Activated CD4-positive, alpha-beta memory T cell treated with anti-CD3 and anti-CD28 coated beads for 36 hours (primary cell): ENCODE measurements around the gene CLDND2. TPM values are rescaled to one million over a fixed set of nuclear protein-coding genes. Genes with fewer than 3 reads are reported as not detected.
A peak's percentile ranks its signal among the peaks of the same experiment; 100 is the strongest.

Source experiments
- CTCF ChIA-PET: fragments of 350-600 bp; sonication (Branson Sonifier 250); formaldehyde crosslinking; loops from one replicate; lab custom pipeline; 2021; ENCODE audit warnings: antibody characterized with exemption, inconsistent platforms; lab: Charles Lee
- POLR2A ChIA-PET: fragments of 350-600 bp; sonication (Branson Sonifier 250); formaldehyde crosslinking; loops from one replicate; lab custom pipeline; 2021; ENCODE audit warnings: antibody characterized with exemption; lab: Charles Lee
- DNase-seq: peaks from one replicate; pipeline ENCODE4 v3.0.0-alpha.2; 2020
- H3K27ac Mint-ChIP-seq: one replicate; pipeline ENCODE4 v1.8.0; 2021; ENCODE audit warnings: mixed read lengths
- H3K27me3 Mint-ChIP-seq: one replicate; pipeline ENCODE4 v1.8.0; 2021; ENCODE audit warnings: mixed read lengths
- H3K36me3 Mint-ChIP-seq: one replicate; pipeline ENCODE4 v1.8.0; 2021; ENCODE audit warnings: mixed read lengths
- H3K4me1 Mint-ChIP-seq: one replicate; pipeline ENCODE4 v1.8.0; 2021; ENCODE audit warnings: low read depth, mixed read lengths
- H3K4me3 Mint-ChIP-seq: one replicate; pipeline ENCODE4 v1.8.0; 2021; ENCODE audit warnings: mild to moderate bottlenecking, mixed read lengths
- H3K9me3 Mint-ChIP-seq: one replicate; pipeline ENCODE4 v1.8.0; 2021; ENCODE audit warnings: mixed read lengths
- intact Hi-C: fragments of 100-400 bp; cut with micrococcal nuclease; formaldehyde crosslinking; loops from one replicate; pipeline ENCODE4 v1.15.1; 2023
- total RNA-seq, 2 experiments: library from RNA; stranded (reverse); gene quantifications; one replicate each; pipeline ENCODE4 v1.2.3, GENCODE V29; 2021

Gene CLDND2
- total RNA-seq, 2 experiments from 2014 or later: 2.8 to 4.8 TPM

DNA sequence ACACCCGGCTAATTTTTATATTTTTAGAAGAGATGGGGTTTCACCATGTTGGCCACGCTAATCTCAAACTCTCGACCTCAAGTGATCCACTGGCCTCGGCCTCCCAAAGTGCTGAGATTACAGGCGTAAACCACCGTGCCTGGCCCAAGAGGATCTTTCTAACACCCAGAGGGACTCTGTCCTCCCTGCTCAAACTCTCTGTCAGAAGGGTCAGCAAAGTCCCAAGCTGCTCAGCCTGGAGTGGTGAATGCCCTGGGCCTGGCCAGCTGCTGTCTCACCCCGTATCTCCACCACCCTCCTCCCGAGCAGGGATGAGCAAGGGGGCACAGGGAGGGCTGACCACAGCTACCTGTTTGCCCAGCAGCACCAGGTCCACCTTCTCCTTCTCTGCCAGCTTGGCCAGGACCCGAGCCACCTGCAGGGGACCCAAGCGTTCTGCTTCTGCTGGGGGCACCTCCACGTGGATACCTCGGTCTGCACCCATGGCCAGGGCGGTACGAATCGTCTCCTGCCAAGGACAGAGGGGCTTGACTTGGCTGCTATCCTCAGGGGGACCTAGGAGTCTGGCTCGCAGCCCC, 15.9 kb downstream of the CLDND2 start:
- Mint-ChIP-seq H3K27me3 (no peaks in the 10 kb centered on the region), H3K27ac (no peak overlapping the region), H3K9me3 (no peaks in the 10 kb centered on the region), H3K4me1 (peaks cover 21% of the 10 kb centered on the region), H3K36me3 (peaks cover 40% of the 10 kb centered on the region), H3K4me3 (no peak overlapping the region)
- intact Hi-C loops: no loop called here
- ChIA-PET CTCF (no interaction called here), POLR2A (no interaction called here)
- no peak for DNase-seq

- Mint-ChIP-seq H3K4me1 (peaks cover 17% of the 10 kb centered on the region), H3K4me3 (no peak overlapping the region), H3K36me3 (peaks cover 43% of the 10 kb centered on the region), H3K27me3 (no peaks in the 10 kb centered on the region), H3K27ac (no peak overlapping the region), H3K9me3 (no peaks in the 10 kb centered on the region)
- DNase-seq: no peak
- ChIA-PET POLR2A (interaction anchor here (1.5 kb wide), 1 partner anchor 12 kb away, joined by 3 read pairs; no protein-coding TSS in a partner anchor), CTCF (interaction anchor here (0.6 to 0.8 kb wide), 2 partner anchors 90 to 299 kb away, joined by 3 read pairs; no protein-coding TSS in a partner anchor)
- intact Hi-C loops: no loop called here
These were observed 17.4 kb downstream of the CLDND2 start for GRCh38 chr19:51351266-51351990.

- H3K4me1 Mint-ChIP-seq: no peaks in the 10 kb centered on the region
- CTCF ChIA-PET: interaction anchor here (0.6 to 1.4 kb wide), 3 partner anchors 8 to 329 kb away, joined by 3 to 5 read pairs (median 3); no protein-coding TSS in a partner anchor
These were observed 21.4 kb downstream of the CLDND2 start for GRCh38 chr19:51347209-51347928.

DNA sequence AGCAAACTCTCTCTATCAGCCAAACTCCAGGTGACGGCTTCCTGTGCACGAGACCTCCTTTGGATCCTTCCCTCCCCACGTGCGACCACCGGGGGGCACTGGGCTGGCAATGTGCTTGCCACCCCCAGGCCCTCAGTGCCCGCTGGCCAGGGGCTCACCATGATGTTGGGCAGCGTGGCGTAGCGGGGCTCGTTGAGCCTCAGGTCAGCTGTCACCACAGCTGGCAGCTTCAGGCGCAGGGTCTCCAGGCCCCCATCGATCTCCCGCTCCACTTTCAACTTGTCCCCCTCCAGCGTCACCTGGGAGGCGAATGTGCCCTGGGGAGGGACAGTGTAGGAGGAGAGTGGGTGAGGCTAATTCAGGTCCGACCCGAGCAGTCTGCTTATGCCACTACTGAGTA, 22.1 kb downstream of the CLDND2 start:
- peaks cover 35% of the 10 kb centered on the region for H3K36me3 Mint-ChIP-seq
- ChIA-PET CTCF (no interaction called here), POLR2A (no interaction called here)
- H3K27ac Mint-ChIP-seq: no peak overlapping the region
- H3K9me3 Mint-ChIP-seq: no peaks in the 10 kb centered on the region
- H3K4me3 Mint-ChIP-seq: no peak overlapping the region
- no peaks in the 10 kb centered on the region for H3K4me1 Mint-ChIP-seq
- DNase-seq: no peak
- intact Hi-C loops: no loop called here
- H3K27me3 Mint-ChIP-seq: no peaks in the 10 kb centered on the region

More at GRCh38 chr19:51347209-51347928, 21.4 kb downstream of the CLDND2 start:
- Mint-ChIP-seq H3K36me3 (peaks cover 42% of the 10 kb centered on the region), H3K9me3 (no peaks in the 10 kb centered on the region), H3K27ac (no peak overlapping the region), H3K27me3 (no peaks in the 10 kb centered on the region), H3K4me3 (no peak overlapping the region)
- no peak for DNase-seq
- intact Hi-C loops: no loop called here
- POLR2A ChIA-PET: no interaction called here

GRCh38 chr19:51345076-51345620, 23.7 kb downstream of the CLDND2 start:
- no peaks in the 10 kb centered on the region for H3K27me3 Mint-ChIP-seq
- ChIA-PET POLR2A (no interaction called here), CTCF (no interaction called here)
- no peak for DNase-seq
- no peak overlapping the region for H3K4me3 Mint-ChIP-seq
- H3K27ac Mint-ChIP-seq: no peak overlapping the region
- intact Hi-C loops: no loop called here
- H3K36me3 Mint-ChIP-seq: peaks cover 24% of the 10 kb centered on the region
- H3K9me3 Mint-ChIP-seq: no peaks in the 10 kb centered on the region
- peaks cover 4% of the 10 kb centered on the region for H3K4me1 Mint-ChIP-seq

- Mint-ChIP-seq H3K36me3 (peaks cover 20% of the 10 kb centered on the region), H3K9me3 (no peaks in the 10 kb centered on the region), H3K4me1 (peaks cover 15% of the 10 kb centered on the region), H3K4me3 (no peak overlapping the region), H3K27me3 (no peaks in the 10 kb centered on the region), H3K27ac (no peak overlapping the region)
- DNase-seq: no peak
- intact Hi-C loops: no loop called here
- ChIA-PET CTCF (interaction anchor here (1.0 kb wide), 2 partner anchors 51 to 65 kb away, joined by 4 read pairs; no protein-coding TSS in a partner anchor), POLR2A (interaction anchor here (1.1 to 1.5 kb wide), 2 partner anchors 12 to 23 kb away, joined by 3 to 6 read pairs; partner anchors contain the start of gene ETFB)
These were observed 25.9 kb downstream of the CLDND2 start for GRCh38 chr19:51342631-51343569.

GRCh38 chr19:51341976-51342580, 26.7 kb downstream of the CLDND2 start, which contains the start of gene VSIG10L:
TSS of gene VSIG10L (minus strand) at chr19:51342139. CDS start at chr19:51342124, 15 bp downstream.
- H3K4me1 Mint-ChIP-seq: peaks cover 15% of the 10 kb centered on the region
- H3K27me3 Mint-ChIP-seq: no peaks in the 10 kb centered on the region
- DNase-seq: no peak
- peaks cover 15% of the 10 kb centered on the region for H3K36me3 Mint-ChIP-seq
- H3K27ac Mint-ChIP-seq: no peak within 1 kb of the TSS
- no peaks in the 10 kb centered on the region for H3K9me3 Mint-ChIP-seq
- peak within 1 kb of the TSS; percentile 47 for H3K4me3 Mint-ChIP-seq
- CTCF ChIA-PET: interaction anchor here (0.5 to 2.2 kb wide), 9 partner anchors 14 to 318 kb away, joined by 3 to 9 read pairs (median 4); no protein-coding TSS in a partner anchor
- POLR2A ChIA-PET: interaction anchor here (1.5 to 1.8 kb wide), 2 partner anchors 18 to 24 kb away, joined by 6 to 9 read pairs; partner anchors contain the start of gene ETFB
- intact Hi-C loops: no loop called here

- peaks cover 6% of the 10 kb centered on the region for H3K36me3 Mint-ChIP-seq
- intact Hi-C loops: no loop called here
- CTCF ChIA-PET: interaction anchor here (0.5 to 2.2 kb wide), 6 partner anchors 13 to 316 kb away, joined by 3 to 9 read pairs (median 4); partner anchors contain the start of gene NKG7
- no peak overlapping the region for H3K27ac Mint-ChIP-seq
- DNase-seq: no peak
- no peaks in the 10 kb centered on the region for H3K9me3 Mint-ChIP-seq
- peak overlapping the region; percentile 47 for H3K4me3 Mint-ChIP-seq
- peaks cover 15% of the 10 kb centered on the region for H3K4me1 Mint-ChIP-seq
- POLR2A ChIA-PET: interaction anchor here (0.9 to 1.8 kb wide), 2 partner anchors 14 to 19 kb away, joined by 3 to 9 read pairs; no protein-coding TSS in a partner anchor
- no peaks in the 10 kb centered on the region for H3K27me3 Mint-ChIP-seq
These were observed 27.7 kb downstream of the CLDND2 start for GRCh38 chr19:51341066-51341465.

GRCh38 chr19:51339687-51340656, 28.8 kb downstream of the CLDND2 start:
- CTCF ChIA-PET: interaction anchor here (0.6 to 2.8 kb wide), 19 partner anchors 8 to 321 kb away, joined by 3 to 30 read pairs (median 4); partner anchors contain the start of gene ETFB
- no peaks in the 10 kb centered on the region for H3K27me3 Mint-ChIP-seq
- DNase-seq: peak; percentile 99
- peak overlapping the region; percentile 69 for H3K27ac Mint-ChIP-seq
- no peaks in the 10 kb centered on the region for H3K9me3 Mint-ChIP-seq
- POLR2A ChIA-PET: interaction anchor here (0.6 to 1.8 kb wide), 7 partner anchors 11 to 55 kb away, joined by 3 to 9 read pairs (median 3); no protein-coding TSS in a partner anchor
- H3K4me3 Mint-ChIP-seq: peak overlapping the region; percentile 85
- intact Hi-C loops: loop anchor here (1.0 kb wide), 4 partner anchors 27 to 101 kb away; no protein-coding TSS in a partner anchor
- H3K36me3 Mint-ChIP-seq: peaks cover 3% of the 10 kb centered on the region
- peaks cover 15% of the 10 kb centered on the region for H3K4me1 Mint-ChIP-seq
